ENCODE data around the gene ARHGEF17.

The ARHGEF17 gene

GRCh38 chr11:73412308-73412707, 104.2 kb downstream of the ARHGEF17 start:
- no peak for DNase-seq (ENCODE audit: low read depth)

GRCh38 chr11:73413256-73413655, 105.2 kb downstream of the ARHGEF17 start:
- no peak for DNase-seq (ENCODE audit: low read depth)

- DNase-seq (ENCODE audit: low read depth) = no peak
These were observed 107.0 kb downstream of the ARHGEF17 start for GRCh38 chr11:73414977-73415651.

GRCh38 chr11:73415854-73416615, 108.0 kb downstream of the ARHGEF17 start:
- DNase-seq (ENCODE audit: low read depth) = no peak

GRCh38 chr11:73416786-73417185, 108.7 kb downstream of the ARHGEF17 start:
- no peak for DNase-seq (ENCODE audit: low read depth)
